Kidney capillary endothelial cell (primary cell): ENCODE measurements around the gene ENTPD3.
A peak's percentile ranks its signal among the peaks of the same experiment; 100 is the strongest.

Source experiments
- DNase-seq: peaks from one replicate; pipeline ENCODE4 v3.0.0-alpha.2; 2018; ENCODE audit warnings: low spot score

The ENTPD3 gene

GRCh38 chr3:40387001-40387894 is at the start of gene ENTPD3:
Gene ENTPD3, plus strand, starts transcription at chr3:40387184. Its CDS starts 874 bp downstream, at chr3:40388058.
- peak; percentile 3 for DNase-seq

GRCh38 chr3:40339871-40340270 is 47.1 kb upstream of the ENTPD3 start:
- no peak for DNase-seq

- DNase-seq, result no peak
Observed at GRCh38 chr3:40340541-40341170, 46.3 kb upstream of the ENTPD3 start.

GRCh38 chr3:40341671-40342070 is 45.3 kb upstream of the ENTPD3 start:
- DNase-seq, result no peak

GRCh38 chr3:40350529-40350928 is 36.5 kb upstream of the ENTPD3 start:
- DNase-seq, result no peak

GRCh38 chr3:40355410-40355809 is 31.6 kb upstream of the ENTPD3 start:
- DNase-seq, result no peak

- no peak for DNase-seq
Observed at GRCh38 chr3:40358454-40358853, 28.5 kb upstream of the ENTPD3 start.

- DNase-seq, result no peak
Observed at GRCh38 chr3:40363674-40364073, 23.3 kb upstream of the ENTPD3 start.

GRCh38 chr3:40366203-40367162 is 20.5 kb upstream of the ENTPD3 start:
- no peak for DNase-seq

- no peak for DNase-seq
Observed at GRCh38 chr3:40369716-40370115, 17.3 kb upstream of the ENTPD3 start.

GRCh38 chr3:40377822-40378221 is 9.2 kb upstream of the ENTPD3 start:
- no peak for DNase-seq

GRCh38 chr3:40379674-40380306 is 7.2 kb upstream of the ENTPD3 start:
- no peak for DNase-seq

GRCh38 chr3:40381904-40382616 is 4.9 kb upstream of the ENTPD3 start:
- DNase-seq, result no peak

GRCh38 chr3:40382617-40382979 is 4.4 kb upstream of the ENTPD3 start:
- DNase-seq, result no peak

- DNase-seq, result no peak
Observed at GRCh38 chr3:40386213-40386612, 771 bp upstream of the ENTPD3 start.

GRCh38 chr3:40387895-40388254 is 891 bp downstream of the ENTPD3 start:
- DNase-seq, result no peak

GRCh38 chr3:40396406-40396805 is 9.4 kb downstream of the ENTPD3 start:
- DNase-seq, result no peak

- DNase-seq, result no peak
Observed at GRCh38 chr3:40397129-40397528, 10.1 kb downstream of the ENTPD3 start.

- no peak for DNase-seq
Observed at GRCh38 chr3:40397912-40398311, 10.9 kb downstream of the ENTPD3 start.

- no peak for DNase-seq
Observed at GRCh38 chr3:40398346-40398745, 11.4 kb downstream of the ENTPD3 start.

GRCh38 chr3:40404591-40405198 is 17.7 kb downstream of the ENTPD3 start:
- DNase-seq, result no peak
